ENCODE measurements around the gene DDA1. TPM values are rescaled to one million over a fixed set of nuclear protein-coding genes. Genes with fewer than 3 reads are reported as not detected.

Gene DDA1
- total RNA-seq, 1 experiment from 2014 or later = 87.9 TPM

DNA sequence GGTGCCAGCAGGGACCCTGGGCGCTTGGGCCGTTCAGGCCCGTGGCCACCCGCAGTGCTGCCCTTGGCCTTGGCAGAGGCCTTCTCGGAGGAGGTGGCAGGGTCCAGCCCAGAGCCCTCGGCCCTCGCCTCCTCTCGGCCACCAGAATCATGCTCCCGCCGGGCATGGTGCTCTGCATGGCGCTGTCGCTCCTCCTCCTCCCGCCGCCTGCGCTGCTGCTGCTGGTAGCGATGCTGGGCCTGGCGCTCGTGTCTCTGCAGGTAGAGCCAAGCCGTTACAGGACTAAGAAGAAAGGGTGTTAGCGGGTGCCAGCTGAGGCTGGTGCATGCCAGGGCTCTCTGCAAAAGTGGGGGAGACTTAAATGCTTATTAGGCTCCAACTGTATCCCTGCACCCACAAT is 15.8 kb downstream of the DDA1 start:
- BruUV-seq (replicated peaks) = no TSS peak
- ChIA-PET POLR2A (ENCODE audit: unreplicated experiment) (no interaction called here), CTCF (no interaction called here)
- no peak overlapping the region for H3K27ac ChIP-seq (ENCODE audit: low read length)
- no peaks in the 10 kb centered on the region for H3K27me3 ChIP-seq (ENCODE audit: low read length)
- H4K20me1 ChIP-seq (ENCODE audit: low read length) = no peaks in the 10 kb centered on the region
- no peak overlapping the region for H3K9ac ChIP-seq (ENCODE audit: low read length)
- TF ChIP-seq EZH2 (IDR thresholded peaks at IDR 0.05; ENCODE audit: low read length, unreplicated experiment) (no peak), EZH2phosphoT487 (IDR thresholded peaks at IDR 0.05; ENCODE audit: borderline replicate concordance, low read length) (no peak)
- TF ChIP-seq, protein P1, sequence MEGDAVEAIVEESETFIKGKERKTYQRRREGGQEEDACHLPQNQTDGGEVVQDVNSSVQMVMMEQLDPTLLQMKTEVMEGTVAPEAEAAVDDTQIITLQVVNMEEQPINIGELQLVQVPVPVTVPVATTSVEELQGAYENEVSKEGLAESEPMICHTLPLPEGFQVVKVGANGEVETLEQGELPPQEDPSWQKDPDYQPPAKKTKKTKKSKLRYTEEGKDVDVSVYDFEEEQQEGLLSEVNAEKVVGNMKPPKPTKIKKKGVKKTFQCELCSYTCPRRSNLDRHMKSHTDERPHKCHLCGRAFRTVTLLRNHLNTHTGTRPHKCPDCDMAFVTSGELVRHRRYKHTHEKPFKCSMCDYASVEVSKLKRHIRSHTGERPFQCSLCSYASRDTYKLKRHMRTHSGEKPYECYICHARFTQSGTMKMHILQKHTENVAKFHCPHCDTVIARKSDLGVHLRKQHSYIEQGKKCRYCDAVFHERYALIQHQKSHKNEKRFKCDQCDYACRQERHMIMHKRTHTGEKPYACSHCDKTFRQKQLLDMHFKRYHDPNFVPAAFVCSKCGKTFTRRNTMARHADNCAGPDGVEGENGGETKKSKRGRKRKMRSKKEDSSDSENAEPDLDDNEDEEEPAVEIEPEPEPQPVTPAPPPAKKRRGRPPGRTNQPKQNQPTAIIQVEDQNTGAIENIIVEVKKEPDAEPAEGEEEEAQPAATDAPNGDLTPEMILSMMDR (conservative IDR thresholded peaks at IDR 0.05; ENCODE audit: low read depth, low read length) = no peak
- H3K9me3 ChIP-seq (ENCODE audit: low read length) = no peaks in the 10 kb centered on the region
- no peak overlapping the region for H2AFZ ChIP-seq (ENCODE audit: low read length)
- ATAC-seq (no peak), DNase-seq (no peak)
- no peaks in the 10 kb centered on the region for H3K4me1 ChIP-seq (ENCODE audit: insufficient read depth, low read length)
- no peak overlapping the region for H3K4me3 ChIP-seq (ENCODE audit: low read length)
- H3K36me3 ChIP-seq (ENCODE audit: low read depth, low read length) = peaks cover 6% of the 10 kb centered on the region
- no peak overlapping the region for H3K4me2 ChIP-seq (ENCODE audit: low read length)
- H3K79me2 ChIP-seq (ENCODE audit: low read length) = no peaks in the 10 kb centered on the region
- intact Hi-C loops (cut with micrococcal nuclease) = no loop called here
- no peaks in the 10 kb centered on the region for H3F3A ChIP-seq (ENCODE audit: low read length, unreplicated experiment)
- H3K9me2 ChIP-seq (replicated peaks; ENCODE audit: low read length) = no peaks in the 10 kb centered on the region

DNA sequence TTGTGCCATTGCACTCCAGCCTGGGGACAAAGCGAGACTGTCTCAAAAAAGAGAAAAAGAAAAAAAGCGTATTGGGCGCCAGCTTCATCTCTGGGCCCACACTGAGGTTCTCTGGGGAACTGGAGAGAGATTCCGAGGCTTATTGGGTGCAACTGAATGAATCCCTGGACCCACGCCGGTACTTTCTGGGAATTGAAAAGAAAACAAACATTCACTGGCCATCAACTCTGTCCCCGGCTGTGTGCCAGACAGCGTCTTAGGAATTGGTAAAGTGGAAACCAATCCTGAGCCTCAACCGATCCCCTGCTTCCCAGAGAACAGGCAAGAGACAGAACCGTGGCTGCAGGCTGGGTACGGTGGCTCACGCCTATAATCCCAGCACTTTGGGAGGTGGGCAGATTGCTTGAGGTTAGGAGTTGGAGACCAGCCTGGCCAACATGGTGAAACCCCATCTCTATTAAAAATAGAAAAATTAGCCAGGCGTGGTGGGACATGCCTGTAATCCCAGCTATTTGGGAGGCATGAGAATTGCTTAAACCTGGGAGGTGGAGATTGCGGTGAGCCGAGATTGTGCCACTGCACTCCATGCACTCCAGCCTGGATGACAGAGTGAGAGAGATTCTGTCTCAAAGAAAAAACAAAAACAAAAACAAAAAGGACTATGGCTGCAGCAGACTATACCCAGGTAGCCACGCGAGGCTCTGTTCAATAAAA is 16.7 kb downstream of the DDA1 start:
- Histone ChIP-seq H3K4me1 (ENCODE audit: insufficient read depth, low read length) (no peaks in the 10 kb centered on the region), H3K27ac (ENCODE audit: low read length) (no peak overlapping the region), H3K79me2 (ENCODE audit: low read length) (no peaks in the 10 kb centered on the region), H3F3A (ENCODE audit: low read length, unreplicated experiment) (no peaks in the 10 kb centered on the region), H3K9me2 (replicated peaks; ENCODE audit: low read length) (no peaks in the 10 kb centered on the region), H3K9me3 (ENCODE audit: low read length) (no peaks in the 10 kb centered on the region), H2AFZ (ENCODE audit: low read length) (no peak overlapping the region), H3K36me3 (ENCODE audit: low read depth, low read length) (no peaks in the 10 kb centered on the region; the same call in 1 of the 2 replicates), H3K27me3 (ENCODE audit: low read length) (no peaks in the 10 kb centered on the region), H3K4me2 (ENCODE audit: low read length) (no peak overlapping the region), H4K20me1 (ENCODE audit: low read length) (no peaks in the 10 kb centered on the region), H3K9ac (ENCODE audit: low read length) (no peak overlapping the region), H3K4me3 (ENCODE audit: low read length) (no peak overlapping the region)
- no peak for TF ChIP-seq EZH2 (IDR thresholded peaks at IDR 0.05; ENCODE audit: low read length, unreplicated experiment)
- TF ChIP-seq EZH2phosphoT487 (IDR thresholded peaks at IDR 0.05; ENCODE audit: borderline replicate concordance, low read length) = no peak
- TF ChIP-seq, protein P1 (conservative IDR thresholded peaks at IDR 0.05; ENCODE audit: low read depth, low read length) = no peak
- ChIA-PET POLR2A (ENCODE audit: unreplicated experiment) (no interaction called here), CTCF (no interaction called here)
- ATAC-seq (no peak), DNase-seq (no peak)
- intact Hi-C loops (cut with micrococcal nuclease) = no loop called here
- BruUV-seq (replicated peaks) = no TSS peak

DNA sequence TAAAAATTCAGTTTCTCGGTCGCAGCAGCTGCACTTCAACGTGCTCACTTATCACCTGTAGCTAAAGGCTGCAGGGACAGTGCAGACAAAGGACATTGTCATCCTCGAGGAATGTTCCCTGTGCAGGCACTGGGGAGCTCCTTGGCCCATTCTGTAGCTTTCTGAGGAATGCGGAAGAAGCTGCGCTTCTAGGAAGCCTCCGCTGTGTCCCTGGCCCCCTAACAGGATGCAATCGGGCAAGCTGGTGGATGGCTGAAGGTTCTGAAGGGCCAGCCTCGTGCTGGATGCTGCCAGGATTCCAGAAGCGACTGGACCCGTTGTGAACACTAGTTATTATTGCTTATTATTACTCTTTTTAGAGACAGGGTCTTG is 17.2 kb downstream of the DDA1 start:
- H3K4me2 ChIP-seq (ENCODE audit: low read length) = no peak overlapping the region
- no peak for ATAC-seq
- TF ChIP-seq, protein P1 (conservative IDR thresholded peaks at IDR 0.05; ENCODE audit: low read depth, low read length) = no peak
- no peak for TF ChIP-seq EZH2phosphoT487 (IDR thresholded peaks at IDR 0.05; ENCODE audit: borderline replicate concordance, low read length)
- no peak for TF ChIP-seq EZH2 (IDR thresholded peaks at IDR 0.05; ENCODE audit: low read length, unreplicated experiment)
- H3K9me3 ChIP-seq (ENCODE audit: low read length) = no peaks in the 10 kb centered on the region
- no peaks in the 10 kb centered on the region for H3K36me3 ChIP-seq (ENCODE audit: low read depth, low read length)
- H3K9ac ChIP-seq (ENCODE audit: low read length) = no peak overlapping the region
- H3K27ac ChIP-seq (ENCODE audit: low read length) = no peak overlapping the region
- no peaks in the 10 kb centered on the region for H3K4me1 ChIP-seq (ENCODE audit: insufficient read depth, low read length)
- no peaks in the 10 kb centered on the region for H3F3A ChIP-seq (ENCODE audit: low read length, unreplicated experiment)
- H3K27me3 ChIP-seq (ENCODE audit: low read length) = no peaks in the 10 kb centered on the region
- H3K79me2 ChIP-seq (ENCODE audit: low read length) = no peaks in the 10 kb centered on the region
- no peak overlapping the region for H2AFZ ChIP-seq (ENCODE audit: low read length)
- ChIA-PET POLR2A (ENCODE audit: unreplicated experiment) (no interaction called here), CTCF (no interaction called here)
- intact Hi-C loops (cut with micrococcal nuclease) = no loop called here
- H3K9me2 ChIP-seq (replicated peaks; ENCODE audit: low read length) = no peaks in the 10 kb centered on the region
- no peaks in the 10 kb centered on the region for H4K20me1 ChIP-seq (ENCODE audit: low read length)
- no TSS peak for BruUV-seq (replicated peaks)
- no peak overlapping the region for H3K4me3 ChIP-seq (ENCODE audit: low read length)
- no peak for DNase-seq
